BJ (cell line): Measurements from ENCODE around the gene TASL. TPM values are rescaled to one million over a fixed set of nuclear protein-coding genes. Genes with fewer than 3 reads are reported as not detected.

Experiments
- CTCF ChIA-PET: fragments of 350-600 bp; formaldehyde crosslinking; extraction: SDS; loops from one replicate; lab custom pipeline; 2021; ENCODE audit warnings: antibody characterized with exemption, inconsistent platforms; lab: Yijun Ruan, JAX
- POLR2A ChIA-PET: fragments of 300-600 bp; sonication (Branson Sonifier 250); formaldehyde crosslinking; extraction: SDS; loops from one replicate; lab custom pipeline; 2021; ENCODE audit warnings: antibody characterized with exemption; lab: Charles Lee
- DNase-seq: peaks from one replicate; pipeline ENCODE4 v3.0.0-alpha.2; 2011; ENCODE audit warnings: low read depth
- H3K27me3 ChIP-seq: 2 replicates; pipeline ENCODE4 v1.6.0; 2011; ENCODE audit warnings: low read length; ENCODE audit not compliant: control insufficient read depth, insufficient read depth
- H3K36me3 ChIP-seq: 2 replicates; pipeline ENCODE4 v1.5.1; 2011; ENCODE audit warnings: low read length; ENCODE audit not compliant: control insufficient read depth, insufficient read depth
- H3K4me3 ChIP-seq: 2 replicates; pipeline ENCODE4 v1.5.1; 2011; ENCODE audit warnings: low read depth, mild to moderate bottlenecking, control low read depth, low read length
- CTCF ChIP-seq: IDR thresholded peaks from 2 replicates; pipeline ENCODE4 v1.5.1; 2011; ENCODE audit warnings: low read depth, mild to moderate bottlenecking, control low read depth, inconsistent platforms, low read length, moderate library complexity; ENCODE audit not compliant: insufficient read depth
- polyA plus RNA-seq: library from polyadenylated mRNA; depleted of rRNA; stranded (reverse); fragments of >200 nt; gene quantifications from 2 replicates; pipeline ENCODE4 v1.2.3, GENCODE V29; 2011

TASL gene
- polyA plus RNA-seq, 1 experiment, result not detected

- Histone ChIP-seq H3K36me3 (no peaks in the 10 kb centered on the region), H3K4me3 (no peak overlapping the region), H3K27me3 (no peaks in the 10 kb centered on the region)
- TF ChIP-seq CTCF, result no peak
- DNase-seq, result no peak
- POLR2A ChIA-PET, result no interaction called here
- CTCF ChIA-PET, result no interaction called here
These were observed 685 bp downstream of the TASL start for GRCh38 chrX:30576881-30577280.

GRCh38 chrX:30573125-30573524 is 4.4 kb downstream of the TASL start:
- POLR2A ChIA-PET, result no interaction called here

GRCh38 chrX:30572678-30573077 is 4.9 kb downstream of the TASL start:
- Histone ChIP-seq H3K4me3 (no peak overlapping the region), H3K27me3 (no peaks in the 10 kb centered on the region), H3K36me3 (no peaks in the 10 kb centered on the region)
- POLR2A ChIA-PET, result no interaction called here
- DNase-seq, result no peak
- CTCF ChIA-PET, result interaction anchor here (0.9 kb wide), 1 partner anchor 10 kb away, joined by 3 read pairs; no protein-coding TSS in a partner anchor
- TF ChIP-seq CTCF, result no peak

More at GRCh38 chrX:30573125-30573524, 4.4 kb downstream of the TASL start:
- Histone ChIP-seq H3K27me3 (no peaks in the 10 kb centered on the region), H3K4me3 (no peak overlapping the region), H3K36me3 (no peaks in the 10 kb centered on the region)
- CTCF ChIA-PET, result no interaction called here
- DNase-seq, result no peak
- no peak for TF ChIP-seq CTCF

GRCh38 chrX:30572004-30572403 is 5.6 kb downstream of the TASL start:
- no peak for DNase-seq
- H3K4me3 ChIP-seq, result no peak overlapping the region
- no peaks in the 10 kb centered on the region for H3K36me3 ChIP-seq
- POLR2A ChIA-PET, result no interaction called here
- CTCF ChIA-PET, result interaction anchor here (0.9 to 1.9 kb wide), 2 partner anchors 9 to 140 kb away, joined by 3 to 4 read pairs; no protein-coding TSS in a partner anchor
- TF ChIP-seq CTCF, result no peak
- H3K27me3 ChIP-seq, result no peaks in the 10 kb centered on the region

- no peak for DNase-seq
- H3K36me3 ChIP-seq, result no peaks in the 10 kb centered on the region
- H3K27me3 ChIP-seq, result no peaks in the 10 kb centered on the region
- POLR2A ChIA-PET, result no interaction called here
- CTCF ChIA-PET, result interaction anchor here (0.5 to 1.9 kb wide), 13 partner anchors 9 to 607 kb away, joined by 3 to 6 read pairs (median 3); no protein-coding TSS in a partner anchor
- TF ChIP-seq CTCF, result 0 out of 2 replicates have a peak, but pooled peaks have one; percentile 32
- no peak overlapping the region for H3K4me3 ChIP-seq
These were observed 7.1 kb downstream of the TASL start for GRCh38 chrX:30570505-30570904.
